ENCODE results near the gene AEN. TPM values are rescaled to one million over a fixed set of nuclear protein-coding genes. Genes with fewer than 3 reads are reported as not detected.
A peak's percentile ranks its signal among the peaks of the same experiment; 100 is the strongest.

The AEN gene
- polyA plus RNA-seq, 4 donors, result 5.4 to 16.8 (median 11.3) TPM

- FAIRE-seq (no peak), DNase-seq (peak in 1 of 2 donors; percentile 68)
- WGBS, 3 donors, result 39 to 54% (median 42%) methylated on average over 19 of the region's 19 CpGs
- Histone ChIP-seq H3K4me1 (ENCODE audit: control insufficient read depth in 3 of 3, insufficient read depth in 2 of 3, low read depth in 1 of 3, low read length in 2 of 3) (peaks cover 6 to 20% (median 6%) of the 10 kb centered on the region in 3 donors), H3K36me3 (ENCODE audit: control insufficient read depth in 3 of 3, insufficient read depth in 2 of 3, low read depth in 1 of 3, low read length in 3 of 3) (peaks cover 0 to 20% (median 7%) of the 10 kb centered on the region in 3 donors), H3K4me3 (ENCODE audit: low read depth in 1 of 3, low read length in 3 of 3) (no peak overlapping the region), H3K27ac (ENCODE audit: low read depth in 1 of 3, low read length in 2 of 3) (peak overlapping the region in 2 of 3 donors; percentile 36 to 49), H3K27me3 (ENCODE audit: control insufficient read depth in 3 of 3, insufficient read depth in 3 of 3, low read length in 3 of 3) (no peaks in the 10 kb centered on the region), H3K9me3 (ENCODE audit: control insufficient read depth in 2 of 2, insufficient read depth in 1 of 2, low read depth in 1 of 2, low read length in 1 of 2) (no peaks in the 10 kb centered on the region)
Observed at GRCh38 chr15:88624156-88624970, 3.2 kb downstream of the AEN start.

- peak overlapping the region in 2 of 3 donors; percentile 36 to 49 for H3K27ac ChIP-seq (ENCODE audit: low read depth in 1 of 3, low read length in 2 of 3)
- H3K4me1 ChIP-seq (ENCODE audit: control insufficient read depth in 3 of 3, insufficient read depth in 2 of 3, low read depth in 1 of 3, low read length in 2 of 3), result peaks cover 6 to 20% (median 7%) of the 10 kb centered on the region in 3 donors
- peaks cover 0 to 26% (median 7%) of the 10 kb centered on the region in 3 donors for H3K36me3 ChIP-seq (ENCODE audit: control insufficient read depth in 3 of 3, insufficient read depth in 2 of 3, low read depth in 1 of 3, low read length in 3 of 3)
- peak; percentile 36 to 56 for DNase-seq
- WGBS, 3 donors, result 54 to 75% (median 56%) methylated on average over 9 of the region's 9 CpGs
- H3K27me3 ChIP-seq (ENCODE audit: control insufficient read depth in 3 of 3, insufficient read depth in 3 of 3, low read length in 3 of 3), result no peaks in the 10 kb centered on the region
- H3K9me3 ChIP-seq (ENCODE audit: control insufficient read depth in 2 of 2, insufficient read depth in 1 of 2, low read depth in 1 of 2, low read length in 1 of 2), result no peaks in the 10 kb centered on the region
- H3K4me3 ChIP-seq (ENCODE audit: low read depth in 1 of 3, low read length in 3 of 3), result no peak overlapping the region
- no peak for FAIRE-seq
Observed at GRCh38 chr15:88624971-88625490, 3.9 kb downstream of the AEN start.

GRCh38 chr15:88625943-88626741 lies 5.0 kb downstream of the AEN start:
- 93 to 95% (median 93%) methylated on average over 21 to 23 of the region's 23 CpGs for WGBS, 3 donors
- Histone ChIP-seq H3K36me3 (ENCODE audit: control insufficient read depth in 3 of 3, insufficient read depth in 2 of 3, low read depth in 1 of 3, low read length in 3 of 3) (peaks cover 0 to 36% (median 7%) of the 10 kb centered on the region in 3 donors), H3K9me3 (ENCODE audit: control insufficient read depth in 2 of 2, insufficient read depth in 1 of 2, low read depth in 1 of 2, low read length in 1 of 2) (no peaks in the 10 kb centered on the region), H3K4me1 (ENCODE audit: control insufficient read depth in 3 of 3, insufficient read depth in 2 of 3, low read depth in 1 of 3, low read length in 2 of 3) (peaks cover 6 to 20% (median 10%) of the 10 kb centered on the region in 3 donors), H3K27me3 (ENCODE audit: control insufficient read depth in 3 of 3, insufficient read depth in 3 of 3, low read length in 3 of 3) (no peaks in the 10 kb centered on the region), H3K27ac (ENCODE audit: low read depth in 1 of 3, low read length in 2 of 3) (no peak overlapping the region), H3K4me3 (ENCODE audit: low read depth in 1 of 3, low read length in 3 of 3) (no peak overlapping the region)
- DNase-seq (no peak), FAIRE-seq (no peak)

- Histone ChIP-seq H3K9me3 (ENCODE audit: control insufficient read depth in 2 of 2, insufficient read depth in 1 of 2, low read depth in 1 of 2, low read length in 1 of 2) (no peaks in the 10 kb centered on the region), H3K36me3 (ENCODE audit: control insufficient read depth in 3 of 3, insufficient read depth in 2 of 3, low read depth in 1 of 3, low read length in 3 of 3) (peaks cover 0 to 43% (median 7%) of the 10 kb centered on the region in 3 donors), H3K27me3 (ENCODE audit: control insufficient read depth in 3 of 3, insufficient read depth in 3 of 3, low read length in 3 of 3) (no peaks in the 10 kb centered on the region), H3K27ac (ENCODE audit: low read depth in 1 of 3, low read length in 2 of 3) (no peak overlapping the region), H3K4me1 (ENCODE audit: control insufficient read depth in 3 of 3, insufficient read depth in 2 of 3, low read depth in 1 of 3, low read length in 2 of 3) (peaks cover 6 to 12% (median 10%) of the 10 kb centered on the region in 3 donors), H3K4me3 (ENCODE audit: low read depth in 1 of 3, low read length in 3 of 3) (no peak overlapping the region)
- 65 to 79% (median 72%) methylated on average over 1 of the region's 1 CpG for WGBS, 3 donors
- no peak for FAIRE-seq
- DNase-seq, result peak; percentile 35 to 74
Observed at GRCh38 chr15:88627463-88627862, 6.3 kb downstream of the AEN start.

DNA sequence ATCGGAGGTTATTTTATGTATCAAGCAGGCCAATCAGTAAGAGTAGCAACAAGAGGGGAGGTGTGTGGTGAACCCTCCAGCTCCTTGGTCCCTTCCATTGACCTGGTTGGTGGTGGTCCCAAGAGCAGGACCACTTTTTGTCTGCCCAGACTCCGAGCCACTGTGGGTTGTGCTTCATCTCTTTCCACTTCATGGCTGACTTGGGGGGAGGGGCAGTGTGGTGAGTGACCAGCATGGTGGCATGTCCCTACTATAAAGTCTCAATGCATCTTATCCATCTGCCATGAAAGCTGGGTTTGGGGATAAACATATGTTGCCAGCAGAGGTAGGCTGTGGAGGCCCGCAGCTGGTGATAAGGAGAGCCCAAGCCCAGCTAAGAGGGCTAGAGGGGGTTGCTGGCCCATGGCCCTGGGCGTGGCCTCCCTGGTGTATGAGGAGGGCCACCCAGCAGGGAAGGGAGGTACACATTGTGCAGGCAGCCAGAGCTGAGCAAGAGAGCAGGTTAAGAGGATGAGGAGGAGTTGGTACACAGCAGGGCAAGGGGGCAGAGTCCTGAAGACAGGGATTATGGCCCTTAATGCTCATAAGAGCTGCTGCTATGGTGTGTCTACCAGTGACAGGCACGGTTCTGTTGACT lies 7.0 kb downstream of the AEN start:
- Histone ChIP-seq H3K27ac (ENCODE audit: low read depth in 1 of 3, low read length in 2 of 3) (peak overlapping the region in 2 of 3 donors; percentile 2 to 35), H3K36me3 (ENCODE audit: control insufficient read depth in 3 of 3, insufficient read depth in 2 of 3, low read depth in 1 of 3, low read length in 3 of 3) (peaks cover 0 to 43% (median 7%) of the 10 kb centered on the region in 3 donors), H3K4me3 (ENCODE audit: low read depth in 1 of 3, low read length in 3 of 3) (no peak overlapping the region), H3K9me3 (ENCODE audit: control insufficient read depth in 2 of 2, insufficient read depth in 1 of 2, low read depth in 1 of 2, low read length in 1 of 2) (no peaks in the 10 kb centered on the region), H3K4me1 (ENCODE audit: control insufficient read depth in 3 of 3, insufficient read depth in 2 of 3, low read depth in 1 of 3, low read length in 2 of 3) (peaks cover 5 to 10% (median 7%) of the 10 kb centered on the region in 3 donors), H3K27me3 (ENCODE audit: control insufficient read depth in 3 of 3, insufficient read depth in 3 of 3, low read length in 3 of 3) (no peaks in the 10 kb centered on the region)
- DNase-seq, result no peak
- no peak for FAIRE-seq
- 86 to 91% (median 88%) methylated on average over 5 of the region's 5 CpGs for WGBS, 3 donors

- FAIRE-seq (no peak), DNase-seq (no peak)
- H3K27ac ChIP-seq (ENCODE audit: low read depth in 1 of 3, low read length in 2 of 3), result no peak overlapping the region
- 87 to 94% (median 88%) methylated on average over 16 of the region's 16 CpGs for WGBS, 3 donors
- no peaks in the 10 kb centered on the region for H3K27me3 ChIP-seq (ENCODE audit: control insufficient read depth in 3 of 3, insufficient read depth in 3 of 3, low read length in 3 of 3)
- no peak overlapping the region for H3K4me3 ChIP-seq (ENCODE audit: low read depth in 1 of 3, low read length in 3 of 3)
- H3K9me3 ChIP-seq (ENCODE audit: control insufficient read depth in 2 of 2, insufficient read depth in 1 of 2, low read depth in 1 of 2, low read length in 1 of 2), result no peaks in the 10 kb centered on the region
- H3K36me3 ChIP-seq (ENCODE audit: control insufficient read depth in 3 of 3, insufficient read depth in 2 of 3, low read depth in 1 of 3, low read length in 3 of 3), result peaks cover 0 to 43% (median 7%) of the 10 kb centered on the region in 3 donors
- peaks cover 0 to 10% (median 7%) of the 10 kb centered on the region in 3 donors for H3K4me1 ChIP-seq (ENCODE audit: control insufficient read depth in 3 of 3, insufficient read depth in 2 of 3, low read depth in 1 of 3, low read length in 2 of 3)
Observed at GRCh38 chr15:88629071-88629470, 7.9 kb downstream of the AEN start.

- no peak overlapping the region for H3K4me3 ChIP-seq (ENCODE audit: low read depth in 1 of 3, low read length in 3 of 3)
- 54 to 75% (median 61%) methylated on average over 6 to 9 of the region's 9 CpGs for WGBS, 3 donors
- H3K36me3 ChIP-seq (ENCODE audit: control insufficient read depth in 3 of 3, insufficient read depth in 2 of 3, low read depth in 1 of 3, low read length in 3 of 3), result peaks cover 0 to 43% (median 7%) of the 10 kb centered on the region in 3 donors
- H3K27me3 ChIP-seq (ENCODE audit: control insufficient read depth in 3 of 3, insufficient read depth in 3 of 3, low read length in 3 of 3), result no peaks in the 10 kb centered on the region
- no peak for FAIRE-seq
- peak in 1 of 2 donors; percentile 71 for DNase-seq
- no peaks in the 10 kb centered on the region for H3K9me3 ChIP-seq (ENCODE audit: control insufficient read depth in 2 of 2, insufficient read depth in 1 of 2, low read depth in 1 of 2, low read length in 1 of 2)
- peaks cover 0 to 8% (median 2%) of the 10 kb centered on the region in 3 donors for H3K4me1 ChIP-seq (ENCODE audit: control insufficient read depth in 3 of 3, insufficient read depth in 2 of 3, low read depth in 1 of 3, low read length in 2 of 3)
- peak overlapping the region in 2 of 3 donors; percentile 56 to 70 for H3K27ac ChIP-seq (ENCODE audit: low read depth in 1 of 3, low read length in 2 of 3)
Observed at GRCh38 chr15:88630141-88630721, 9.1 kb downstream of the AEN start.

All from small intestine (tissue), 7 donors.